D721Med (cell line): ENCODE results near the gene TMEM52.

Experiments used
- DNase-seq: peaks from one replicate; pipeline ENCODE4 v3.0.0; 2011; ENCODE audit warnings: low spot score; ENCODE audit not compliant: insufficient read length
- FAIRE-seq: peaks from 2 replicates; lab custom pipeline; 2011; peaks lifted over from hg19 to GRCh38; lab: Jason Lieb, UNC
- TF ChIP-seq, protein P1 (sequence below): IDR thresholded peaks from 2 replicates; pipeline ENCODE4 v1.5.1; 2012; ENCODE audit warnings: mild to moderate bottlenecking, control low read depth; ENCODE audit not compliant: insufficient read depth; ENCODE audit errors: missing control alignments

TMEM52 gene

DNA sequence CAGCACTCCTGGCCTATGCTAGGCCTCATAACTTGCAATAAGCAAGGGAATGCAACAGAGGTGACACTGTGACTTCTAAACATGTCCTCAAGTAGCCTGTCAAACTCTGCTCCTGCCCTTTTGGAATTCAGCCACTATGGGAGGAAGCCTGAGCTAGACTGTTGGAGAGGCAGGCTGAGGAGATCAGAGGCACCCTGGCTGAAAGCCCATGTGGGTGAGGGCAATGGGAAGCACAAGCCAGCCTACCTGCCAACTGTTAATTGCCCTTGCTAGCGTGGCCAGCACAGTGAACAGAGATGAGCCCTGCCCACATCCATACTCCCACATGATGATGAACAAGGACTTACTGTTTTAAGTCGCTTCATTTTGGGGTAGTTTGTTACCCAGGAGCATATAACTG lies 45.9 kb downstream of the TMEM52 start:
- no peak for DNase-seq
- FAIRE-seq = no peak
- TF ChIP-seq, protein P1, sequence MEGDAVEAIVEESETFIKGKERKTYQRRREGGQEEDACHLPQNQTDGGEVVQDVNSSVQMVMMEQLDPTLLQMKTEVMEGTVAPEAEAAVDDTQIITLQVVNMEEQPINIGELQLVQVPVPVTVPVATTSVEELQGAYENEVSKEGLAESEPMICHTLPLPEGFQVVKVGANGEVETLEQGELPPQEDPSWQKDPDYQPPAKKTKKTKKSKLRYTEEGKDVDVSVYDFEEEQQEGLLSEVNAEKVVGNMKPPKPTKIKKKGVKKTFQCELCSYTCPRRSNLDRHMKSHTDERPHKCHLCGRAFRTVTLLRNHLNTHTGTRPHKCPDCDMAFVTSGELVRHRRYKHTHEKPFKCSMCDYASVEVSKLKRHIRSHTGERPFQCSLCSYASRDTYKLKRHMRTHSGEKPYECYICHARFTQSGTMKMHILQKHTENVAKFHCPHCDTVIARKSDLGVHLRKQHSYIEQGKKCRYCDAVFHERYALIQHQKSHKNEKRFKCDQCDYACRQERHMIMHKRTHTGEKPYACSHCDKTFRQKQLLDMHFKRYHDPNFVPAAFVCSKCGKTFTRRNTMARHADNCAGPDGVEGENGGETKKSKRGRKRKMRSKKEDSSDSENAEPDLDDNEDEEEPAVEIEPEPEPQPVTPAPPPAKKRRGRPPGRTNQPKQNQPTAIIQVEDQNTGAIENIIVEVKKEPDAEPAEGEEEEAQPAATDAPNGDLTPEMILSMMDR = no peak

DNA sequence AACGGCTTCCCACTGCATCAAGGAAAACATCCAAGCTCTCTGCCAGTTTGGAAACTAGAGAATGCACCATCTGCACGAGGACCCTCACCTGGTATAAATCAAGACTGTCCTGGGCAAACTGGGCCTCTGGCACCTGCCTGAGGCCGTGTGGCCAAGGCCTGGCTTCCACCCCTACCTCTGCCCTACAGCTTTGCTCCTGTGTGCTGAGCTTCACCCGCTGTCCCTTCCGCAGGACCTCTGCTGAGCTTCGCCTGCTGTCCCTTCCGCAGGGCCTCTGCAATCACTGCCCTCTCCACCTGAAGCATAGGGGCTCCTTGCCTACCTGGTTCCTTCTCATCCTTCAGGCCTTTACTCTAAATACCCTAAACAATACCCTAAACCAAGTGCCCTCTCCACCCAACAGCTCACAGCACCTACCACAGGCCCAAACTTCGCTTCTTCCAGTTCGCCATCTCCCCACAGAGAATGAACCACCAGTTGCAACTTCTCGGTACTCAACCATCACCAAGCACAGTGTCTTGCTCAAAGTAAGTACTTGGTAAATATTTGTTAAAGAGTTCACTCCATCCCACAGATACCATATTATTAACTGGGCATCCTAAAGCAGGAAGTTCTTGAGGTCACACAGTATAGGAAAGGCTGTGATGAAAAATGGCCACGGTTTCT lies 46.6 kb downstream of the TMEM52 start:
- FAIRE-seq = no peak
- TF ChIP-seq, protein P1 = no peak
- no peak for DNase-seq

DNA sequence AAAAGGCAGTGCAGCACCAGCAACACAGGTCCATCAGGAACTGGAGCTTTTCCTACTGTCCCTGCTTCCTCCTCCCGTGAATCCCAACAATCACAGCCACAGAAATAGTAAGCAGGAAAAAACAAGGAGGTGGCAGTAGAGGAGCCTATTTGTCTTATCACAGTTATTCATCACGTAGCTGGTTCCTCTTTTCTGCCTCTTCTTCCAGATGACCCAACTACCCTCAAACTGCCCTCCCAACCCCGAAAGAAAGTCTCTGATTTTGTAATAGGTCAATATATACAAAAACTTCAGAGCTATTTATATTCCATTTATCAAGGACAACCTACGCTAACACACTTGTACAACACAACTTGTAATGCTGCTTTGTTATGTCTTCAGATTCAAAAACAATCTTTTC lies 49.6 kb downstream of the TMEM52 start:
- TF ChIP-seq, protein P1 = no peak
- FAIRE-seq (no peak), DNase-seq (no peak)
